Right atrium auricular region (tissue), 2 donors: Measurements from ENCODE around the gene CBFA2T3. TPM values are rescaled to one million over a fixed set of nuclear protein-coding genes. Genes with fewer than 3 reads are reported as not detected.

Experiments used
- DNase-seq: peaks from one replicate; pipeline ENCODE4 v3.0.0-alpha.2; 2019; ENCODE audit warnings: low spot score
- H3K27ac ChIP-seq, 2 donors: fragments of 200-600 bp; sonication (generic); 1 replicate in 1 of 2; 2 replicates in 1 of 2; pipeline ENCODE4 v1.5.1; 2016 to 2019
- H3K27me3 ChIP-seq, 2 donors: fragments of 200-600 bp; sonication (generic); one replicate each; pipeline versions ENCODE4 v1.5.1 to v1.6.0; 2017 to 2019
- H3K36me3 ChIP-seq: fragments of 200-600 bp; sonication (generic); one replicate; pipeline ENCODE4 v1.5.1; 2016
- H3K4me1 ChIP-seq, 2 donors: fragments of 200-600 bp; sonication (generic); one replicate each; pipeline versions ENCODE4 v1.5.1 to v1.6.0; 2017 to 2019
- H3K4me3 ChIP-seq, 2 donors: fragments of 200-600 bp; sonication (generic); 1 replicate in 1 of 2; 2 replicates in 1 of 2; pipeline ENCODE4 v1.5.1; 2017 to 2019; ENCODE audit warnings: mild to moderate bottlenecking in 1 of 2, moderate library complexity in 1 of 2
- H3K9me3 ChIP-seq, 2 donors: fragments of 200-600 bp; sonication (generic); one replicate each; pipeline ENCODE4 v1.5.1; 2019
- total RNA-seq, 2 donors: library from RNA; depleted of rRNA; stranded (reverse); fragments of >200 nt; gene quantifications; one replicate each; pipeline ENCODE4 v1.1.0, GENCODE V29; 2016
- TF ChIP-seq, protein P1 (sequence below), 2 donors: fragments of 200-600 bp; sonication (generic); IDR thresholded peaks; one replicate each; pipeline ENCODE4 v1.5.1; 2019; ENCODE audit warnings: antibody characterized with exemption in 2 of 2

Gene CBFA2T3
- total RNA-seq, 2 donors from 2014 or later: 1.1 to 2.6 TPM

DNA sequence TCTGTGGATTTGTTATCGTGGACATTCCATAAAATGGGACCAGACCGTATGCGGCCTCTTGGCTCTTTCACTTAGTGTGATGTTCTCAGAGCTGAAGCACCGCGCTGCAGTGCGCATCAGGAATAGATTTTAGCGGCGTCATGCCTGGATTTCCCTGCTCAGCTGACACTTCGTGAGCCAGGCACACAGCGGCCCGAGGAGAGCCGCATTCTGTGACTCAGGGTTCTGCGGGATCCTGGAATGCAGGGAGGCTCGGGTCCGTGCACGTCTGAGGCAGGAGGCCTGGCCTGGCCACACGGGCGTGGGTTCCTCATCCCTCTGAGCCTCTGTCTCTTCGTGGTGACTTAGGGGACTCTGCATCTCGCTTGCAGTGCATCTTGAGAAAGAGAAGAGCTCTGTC lies 13.4 kb downstream of the CBFA2T3 start:
- H3K27me3 ChIP-seq: peaks cover 0 to 9% of the 10 kb centered on the region in 2 donors

DNA sequence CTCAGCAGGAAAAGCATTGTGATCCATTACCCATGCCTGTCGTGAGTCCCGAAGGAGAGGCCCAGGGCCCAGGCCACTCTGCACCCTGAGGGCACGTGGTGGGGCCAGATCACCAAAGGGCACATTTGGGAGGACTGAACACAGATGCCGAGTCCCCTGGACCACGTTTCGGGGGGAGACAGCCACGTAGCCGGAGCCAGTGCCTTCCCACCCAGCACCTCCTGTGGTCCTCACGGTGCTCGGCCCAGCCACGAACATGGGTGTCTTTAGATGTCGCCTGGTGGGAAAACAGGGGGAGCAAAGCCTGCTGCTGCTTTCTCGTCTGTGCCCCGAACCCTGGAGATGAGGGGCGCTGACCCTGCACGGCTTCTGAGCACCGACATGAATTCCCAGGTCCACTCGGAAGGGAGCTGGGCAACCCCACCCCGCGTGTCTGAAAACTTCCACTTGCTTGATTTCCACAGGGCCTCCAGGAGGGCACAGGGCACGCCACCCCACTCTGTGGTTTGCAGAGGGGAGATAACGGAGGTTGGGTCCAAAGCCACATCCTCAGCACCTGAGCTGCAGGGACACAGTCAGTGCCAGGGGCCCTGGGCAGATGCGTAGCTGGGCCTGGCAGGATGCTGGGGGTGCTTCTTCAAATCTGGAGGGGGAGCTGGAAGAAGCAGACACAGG lies 14.4 kb downstream of the CBFA2T3 start:
- Histone ChIP-seq H3K27me3 (peaks cover 0 to 5% of the 10 kb centered on the region in 2 donors), H3K27ac (no peak overlapping the region), H3K36me3 (no peaks in the 10 kb centered on the region), H3K4me3 (no peak overlapping the region), H3K9me3 (no peaks in the 10 kb centered on the region), H3K4me1 (no peaks in the 10 kb centered on the region)
- TF ChIP-seq, protein P1, sequence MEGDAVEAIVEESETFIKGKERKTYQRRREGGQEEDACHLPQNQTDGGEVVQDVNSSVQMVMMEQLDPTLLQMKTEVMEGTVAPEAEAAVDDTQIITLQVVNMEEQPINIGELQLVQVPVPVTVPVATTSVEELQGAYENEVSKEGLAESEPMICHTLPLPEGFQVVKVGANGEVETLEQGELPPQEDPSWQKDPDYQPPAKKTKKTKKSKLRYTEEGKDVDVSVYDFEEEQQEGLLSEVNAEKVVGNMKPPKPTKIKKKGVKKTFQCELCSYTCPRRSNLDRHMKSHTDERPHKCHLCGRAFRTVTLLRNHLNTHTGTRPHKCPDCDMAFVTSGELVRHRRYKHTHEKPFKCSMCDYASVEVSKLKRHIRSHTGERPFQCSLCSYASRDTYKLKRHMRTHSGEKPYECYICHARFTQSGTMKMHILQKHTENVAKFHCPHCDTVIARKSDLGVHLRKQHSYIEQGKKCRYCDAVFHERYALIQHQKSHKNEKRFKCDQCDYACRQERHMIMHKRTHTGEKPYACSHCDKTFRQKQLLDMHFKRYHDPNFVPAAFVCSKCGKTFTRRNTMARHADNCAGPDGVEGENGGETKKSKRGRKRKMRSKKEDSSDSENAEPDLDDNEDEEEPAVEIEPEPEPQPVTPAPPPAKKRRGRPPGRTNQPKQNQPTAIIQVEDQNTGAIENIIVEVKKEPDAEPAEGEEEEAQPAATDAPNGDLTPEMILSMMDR (IDR thresholded peaks at IDR 0.05): no peak
- DNase-seq: no peak

More for the DNA sequence above, 13.4 kb downstream of the CBFA2T3 start:
- no peak for DNase-seq
- no peak overlapping the region for H3K4me3 ChIP-seq
- H3K36me3 ChIP-seq: no peaks in the 10 kb centered on the region
- H3K4me1 ChIP-seq: no peaks in the 10 kb centered on the region
- TF ChIP-seq, protein P1 (IDR thresholded peaks at IDR 0.05): no peak
- no peak overlapping the region for H3K27ac ChIP-seq
- no peaks in the 10 kb centered on the region for H3K9me3 ChIP-seq

- H3K9me3 ChIP-seq: no peaks in the 10 kb centered on the region
- TF ChIP-seq, protein P1 (IDR thresholded peaks at IDR 0.05): no peak
- no peak overlapping the region for H3K27ac ChIP-seq
- H3K27me3 ChIP-seq: no peaks in the 10 kb centered on the region
- no peak for DNase-seq
- H3K4me1 ChIP-seq: peaks cover 0 to 2% of the 10 kb centered on the region in 2 donors
- H3K4me3 ChIP-seq: no peak overlapping the region
- no peaks in the 10 kb centered on the region for H3K36me3 ChIP-seq
These were observed 16.0 kb downstream of the CBFA2T3 start for GRCh38 chr16:88961011-88961410.

GRCh38 chr16:88960516-88960915 lies 16.5 kb downstream of the CBFA2T3 start:
- TF ChIP-seq, protein P1 (IDR thresholded peaks at IDR 0.05): no peak
- H3K9me3 ChIP-seq: no peaks in the 10 kb centered on the region
- no peak overlapping the region for H3K4me3 ChIP-seq
- H3K4me1 ChIP-seq: peaks cover 0 to 4% of the 10 kb centered on the region in 2 donors
- no peaks in the 10 kb centered on the region for H3K36me3 ChIP-seq
- no peak overlapping the region for H3K27ac ChIP-seq
- no peaks in the 10 kb centered on the region for H3K27me3 ChIP-seq
- DNase-seq: no peak

- Histone ChIP-seq H3K27ac (no peak overlapping the region), H3K4me3 (no peak overlapping the region), H3K4me1 (peaks cover 0 to 4% of the 10 kb centered on the region in 2 donors), H3K36me3 (no peaks in the 10 kb centered on the region), H3K9me3 (no peaks in the 10 kb centered on the region), H3K27me3 (no peaks in the 10 kb centered on the region)
- TF ChIP-seq, protein P1 (IDR thresholded peaks at IDR 0.05): no peak
- DNase-seq: no peak
These were observed 18.0 kb downstream of the CBFA2T3 start for GRCh38 chr16:88959022-88959421.
